K562 (cell line): ENCODE data around the gene GADD45B. TPM values are rescaled to one million over a fixed set of nuclear protein-coding genes. Genes with fewer than 3 reads are reported as not detected.

Experiments used
- CSDE1 ChIP-seq, 2 experiments: fragments of 450-650 bp; IDR thresholded peaks; 2 replicates each; pipeline ENCODE4 v1.6.1; 2016; ENCODE audit warnings: mild to moderate bottlenecking in 1 of 2
- KLF1 ChIP-seq: fragments of 450-650 bp; IDR thresholded peaks from 2 replicates; pipeline ENCODE4 v1.6.1; 2016; ENCODE audit warnings: missing genetic modification characterization, missing compliant biosample characterization
- NRF1 ChIP-seq, 2 experiments: fragments of 450-650 bp; IDR thresholded peaks in 1 of 2; conservative IDR thresholded peaks in 1 of 2; 2 replicates each; pipeline ENCODE4 v1.6.1; 2014; ENCODE audit warnings: mild to moderate bottlenecking in 2 of 2
- POLR3A ChIP-seq: IDR thresholded peaks from 2 replicates; pipeline ENCODE4 v1.6.1; 2011; ENCODE audit warnings: borderline replicate concordance, mild to moderate bottlenecking, moderate library complexity; ENCODE audit not compliant: insufficient read length, insufficient read depth; ENCODE audit errors: extremely low read depth
- TAF9B ChIP-seq: fragments of 450-650 bp; IDR thresholded peaks from 2 replicates; pipeline ENCODE4 v1.6.1; 2018; ENCODE audit warnings: mild to moderate bottlenecking; ENCODE audit not compliant: partially characterized antibody
- TSC22D4 ChIP-seq: fragments of 450-650 bp; IDR thresholded peaks from 2 replicates; pipeline ENCODE4 v1.6.1; 2016; ENCODE audit warnings: missing genetic modification characterization, missing biosample characterization, control low read depth
- ZNF699 ChIP-seq: fragments of 250-450 bp; sonication (Bioruptor Pico); IDR thresholded peaks from 2 replicates; pipeline ENCODE4 v1.8.0; 2021; ENCODE audit warnings: mild to moderate bottlenecking, moderate library complexity; ENCODE audit not compliant: insufficient replicate concordance
- ZNF785 ChIP-seq: fragments of 250-450 bp; sonication (Bioruptor Pico); IDR thresholded peaks from 2 replicates; pipeline ENCODE4 v1.4.0; 2020; ENCODE audit warnings: mild to moderate bottlenecking
- polyA plus RNA-seq, 8 experiments: library from polyadenylated mRNA; depleted of rRNA in 4 of 8; stranded (reverse) in 5 of 8; unstranded in 3 of 8; fragments of >200 nt; fragmentation: Nextera tagmentation in 2 of 8; fragmentation: Illumina TruSeq in 1 of 8; extraction: Ambion mirVana in 2 of 8; extraction: Trizol in 1 of 8; gene quantifications; 2 replicates each; pipeline versions ENCODE4 v1.2.1 to v1.2.3, GENCODE V29; 2011 to 2014; ENCODE audit warnings: inconsistent platforms in 1 of 8, missing spikeins in 1 of 8
- total RNA-seq, 7 experiments: library from RNA; depleted of rRNA in 6 of 7; stranded (reverse); fragments of >200 nt in 6 of 7; fragmentation: Illumina TruSeq in 2 of 7; extraction: Trizol in 2 of 7; gene quantifications; 2 replicates each; pipeline versions ENCODE4 v1.2.1 to v1.2.3, GENCODE V29; 2011 to 2021; ENCODE audit warnings: low replicate concordance in 1 of 7
- TF ChIP-seq, protein P1 (sequence below), 2 experiments: fragments of 450-650 bp in 1 of 2; sonication (generic) in 1 of 2; formaldehyde crosslinking in 1 of 2; IDR thresholded peaks; 2 replicates each; pipeline versions ENCODE4 v1.7.1 to v1.9.0; 2016 to 2022; ENCODE audit warnings: inconsistent platforms in 1 of 2, mild to moderate bottlenecking in 1 of 2, missing genetic modification reagents in 1 of 2
- TF ChIP-seq, protein P2 (sequence below): sonication (generic); formaldehyde crosslinking; IDR thresholded peaks from 2 replicates; pipeline ENCODE4 v1.9.0; 2022; ENCODE audit warnings: mild to moderate bottlenecking, missing genetic modification reagents
- TF ChIP-seq, protein P3 (sequence below): fragments of 450-650 bp; IDR thresholded peaks from 2 replicates; pipeline ENCODE4 v1.6.1; 2018; ENCODE audit not compliant: partially characterized antibody

Gene GADD45B
- total and polyA plus RNA-seq, 9 of the 15 experiments (the other 6 are each of a cell fraction or from before 2014, with no cell fraction given), result 0.06 to 4.1 (median 2.1) TPM

DNA sequence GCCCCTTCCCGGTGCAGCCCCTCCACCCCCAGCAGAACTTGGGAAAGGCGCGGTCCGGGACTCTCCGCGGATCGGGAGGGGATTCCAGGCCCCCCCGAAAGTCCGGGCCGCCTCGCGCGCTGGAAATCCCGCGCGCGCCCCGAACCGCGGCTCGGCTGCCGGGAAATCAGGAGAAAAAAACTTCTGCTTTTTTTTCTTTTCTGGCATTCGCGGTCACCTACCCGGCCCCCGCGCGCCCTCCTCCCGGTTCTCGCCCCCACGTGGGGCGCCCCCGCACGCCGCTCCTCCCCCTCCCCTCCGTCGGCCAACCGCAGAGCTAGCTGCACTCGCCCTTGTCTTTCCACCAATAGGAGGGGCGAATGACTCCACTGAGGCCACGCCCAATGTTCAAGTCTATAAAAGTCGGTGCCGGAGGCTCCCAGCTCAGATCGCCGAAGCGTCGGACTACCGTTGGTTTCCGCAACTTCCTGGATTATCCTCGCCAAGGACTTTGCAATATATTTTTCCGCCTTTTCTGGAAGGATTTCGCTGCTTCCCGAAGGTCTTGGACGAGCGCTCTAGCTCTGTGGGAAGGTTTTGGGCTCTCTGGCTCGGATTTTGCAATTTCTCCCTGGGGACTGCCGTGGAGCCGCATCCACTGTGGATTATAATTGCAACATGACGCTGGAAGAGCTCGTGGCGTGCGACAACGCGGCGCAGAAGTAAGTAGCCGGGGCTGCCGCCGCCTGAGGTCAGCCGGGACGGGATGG, at the start of gene GADD45B (continued):
- no peak for TF ChIP-seq POLR3A
- TF ChIP-seq ZNF699 (CRISPR knock-in tag), result no peak
- peak; percentile 86 for TF ChIP-seq TAF9B
- TF ChIP-seq, protein P1, sequence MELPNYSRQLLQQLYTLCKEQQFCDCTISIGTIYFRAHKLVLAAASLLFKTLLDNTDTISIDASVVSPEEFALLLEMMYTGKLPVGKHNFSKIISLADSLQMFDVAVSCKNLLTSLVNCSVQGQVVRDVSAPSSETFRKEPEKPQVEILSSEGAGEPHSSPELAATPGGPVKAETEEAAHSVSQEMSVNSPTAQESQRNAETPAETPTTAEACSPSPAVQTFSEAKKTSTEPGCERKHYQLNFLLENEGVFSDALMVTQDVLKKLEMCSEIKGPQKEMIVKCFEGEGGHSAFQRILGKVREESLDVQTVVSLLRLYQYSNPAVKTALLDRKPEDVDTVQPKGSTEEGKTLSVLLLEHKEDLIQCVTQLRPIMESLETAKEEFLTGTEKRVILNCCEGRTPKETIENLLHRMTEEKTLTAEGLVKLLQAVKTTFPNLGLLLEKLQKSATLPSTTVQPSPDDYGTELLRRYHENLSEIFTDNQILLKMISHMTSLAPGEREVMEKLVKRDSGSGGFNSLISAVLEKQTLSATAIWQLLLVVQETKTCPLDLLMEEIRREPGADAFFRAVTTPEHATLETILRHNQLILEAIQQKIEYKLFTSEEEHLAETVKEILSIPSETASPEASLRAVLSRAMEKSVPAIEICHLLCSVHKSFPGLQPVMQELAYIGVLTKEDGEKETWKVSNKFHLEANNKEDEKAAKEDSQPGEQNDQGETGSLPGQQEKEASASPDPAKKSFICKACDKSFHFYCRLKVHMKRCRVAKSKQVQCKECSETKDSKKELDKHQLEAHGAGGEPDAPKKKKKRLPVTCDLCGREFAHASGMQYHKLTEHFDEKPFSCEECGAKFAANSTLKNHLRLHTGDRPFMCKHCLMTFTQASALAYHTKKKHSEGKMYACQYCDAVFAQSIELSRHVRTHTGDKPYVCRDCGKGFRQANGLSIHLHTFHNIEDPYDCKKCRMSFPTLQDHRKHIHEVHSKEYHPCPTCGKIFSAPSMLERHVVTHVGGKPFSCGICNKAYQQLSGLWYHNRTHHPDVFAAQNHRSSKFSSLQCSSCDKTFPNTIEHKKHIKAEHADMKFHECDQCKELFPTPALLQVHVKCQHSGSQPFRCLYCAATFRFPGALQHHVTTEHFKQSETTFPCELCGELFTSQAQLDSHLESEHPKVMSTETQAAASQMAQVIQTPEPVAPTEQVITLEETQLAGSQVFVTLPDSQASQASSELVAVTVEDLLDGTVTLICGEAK (IDR thresholded peaks at IDR 0.05), result no peak
- TF ChIP-seq, protein P1 (CRISPR knock-in tag; IDR thresholded peaks at IDR 0.05), result no peak
- TF ChIP-seq CSDE1 (IDR thresholded peaks at IDR 0.05), result peak in 1 of 2 experiments; percentile 68; a peak in 1 of 4 replicates
- TF ChIP-seq ZNF785 (CRISPR knock-in tag), result no peak
- no peak for TF ChIP-seq KLF1 (tag)
- TF ChIP-seq, protein P2, sequence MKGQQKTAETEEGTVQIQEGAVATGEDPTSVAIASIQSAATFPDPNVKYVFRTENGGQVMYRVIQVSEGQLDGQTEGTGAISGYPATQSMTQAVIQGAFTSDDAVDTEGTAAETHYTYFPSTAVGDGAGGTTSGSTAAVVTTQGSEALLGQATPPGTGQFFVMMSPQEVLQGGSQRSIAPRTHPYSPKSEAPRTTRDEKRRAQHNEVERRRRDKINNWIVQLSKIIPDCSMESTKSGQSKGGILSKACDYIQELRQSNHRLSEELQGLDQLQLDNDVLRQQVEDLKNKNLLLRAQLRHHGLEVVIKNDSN (CRISPR knock-in tag), result peak; percentile 84
- TF ChIP-seq, protein P3, sequence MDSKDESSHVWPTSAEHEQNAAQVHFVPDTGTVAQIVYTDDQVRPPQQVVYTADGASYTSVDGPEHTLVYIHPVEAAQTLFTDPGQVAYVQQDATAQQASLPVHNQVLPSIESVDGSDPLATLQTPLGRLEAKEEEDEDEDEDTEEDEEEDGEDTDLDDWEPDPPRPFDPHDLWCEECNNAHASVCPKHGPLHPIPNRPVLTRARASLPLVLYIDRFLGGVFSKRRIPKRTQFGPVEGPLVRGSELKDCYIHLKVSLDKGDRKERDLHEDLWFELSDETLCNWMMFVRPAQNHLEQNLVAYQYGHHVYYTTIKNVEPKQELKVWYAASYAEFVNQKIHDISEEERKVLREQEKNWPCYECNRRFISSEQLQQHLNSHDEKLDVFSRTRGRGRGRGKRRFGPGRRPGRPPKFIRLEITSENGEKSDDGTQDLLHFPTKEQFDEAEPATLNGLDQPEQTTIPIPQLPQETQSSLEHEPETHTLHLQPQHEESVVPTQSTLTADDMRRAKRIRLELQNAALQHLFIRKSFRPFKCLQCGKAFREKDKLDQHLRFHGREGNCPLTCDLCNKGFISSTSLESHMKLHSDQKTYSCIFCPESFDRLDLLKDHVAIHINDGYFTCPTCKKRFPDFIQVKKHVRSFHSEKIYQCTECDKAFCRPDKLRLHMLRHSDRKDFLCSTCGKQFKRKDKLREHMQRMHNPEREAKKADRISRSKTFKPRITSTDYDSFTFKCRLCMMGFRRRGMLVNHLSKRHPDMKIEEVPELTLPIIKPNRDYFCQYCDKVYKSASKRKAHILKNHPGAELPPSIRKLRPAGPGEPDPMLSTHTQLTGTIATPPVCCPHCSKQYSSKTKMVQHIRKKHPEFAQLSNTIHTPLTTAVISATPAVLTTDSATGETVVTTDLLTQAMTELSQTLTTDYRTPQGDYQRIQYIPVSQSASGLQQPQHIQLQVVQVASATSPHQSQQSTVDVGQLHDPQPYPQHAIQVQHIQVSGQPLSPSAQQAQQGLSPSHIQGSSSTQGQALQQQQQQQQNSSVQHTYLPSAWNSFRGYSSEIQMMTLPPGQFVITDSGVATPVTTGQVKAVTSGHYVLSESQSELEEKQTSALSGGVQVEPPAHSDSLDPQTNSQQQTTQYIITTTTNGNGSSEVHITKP, result no peak
- TF ChIP-seq TSC22D4 (tag), result no peak
- TF ChIP-seq NRF1 (conservative IDR thresholded peaks at IDR 0.05 in 1 of 2, IDR thresholded peaks at IDR 0.05 in 1 of 2), result peak; percentile 30 to 40; a peak in 1 of 4 replicates
